Islet of Langerhans (tissue), 1 donor: Measurements from ENCODE around the gene OAT.
"Not testable (repeated sequence)": the region's sequence is repeated elsewhere in the genome, so short reads cannot be mapped to it uniquely, and the experiment has no call there.

Source experiments
- FAIRE-seq: peaks from one replicate; lab custom pipeline; 2011; peaks lifted over from hg19 to GRCh38; lab: Jason Lieb, UNC

The OAT gene

GRCh38 chr10:124447751-124448466, 29.2 kb upstream of the OAT start:
- no peak for FAIRE-seq

- no peak for FAIRE-seq
Observed at GRCh38 chr10:124446830-124447750, 28.4 kb upstream of the OAT start.

- FAIRE-seq = not testable (repeated sequence)
Observed at GRCh38 chr10:124441694-124442093, 23.0 kb upstream of the OAT start.

DNA sequence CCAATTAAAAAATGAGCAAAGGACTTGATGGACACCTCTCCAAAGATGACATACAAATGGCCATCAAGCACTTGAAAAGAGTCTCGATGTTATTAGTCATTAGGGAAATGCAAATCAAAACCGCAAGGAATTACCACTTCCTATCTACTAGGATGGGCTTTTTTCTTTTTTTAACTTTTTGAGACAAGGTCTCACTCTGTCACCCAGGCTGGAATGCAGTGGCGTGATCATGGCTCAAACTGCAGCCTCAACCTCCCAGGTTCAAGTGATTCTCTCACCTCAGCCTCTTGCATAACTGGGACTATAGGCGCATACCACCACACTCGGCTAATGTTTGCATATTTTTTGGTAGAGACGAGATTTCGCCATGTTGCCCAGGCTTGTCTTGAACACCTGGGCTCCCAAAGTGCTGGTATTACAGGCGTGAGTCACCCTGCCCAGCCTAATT, 17.5 kb upstream of the OAT start:
- FAIRE-seq = no peak

DNA sequence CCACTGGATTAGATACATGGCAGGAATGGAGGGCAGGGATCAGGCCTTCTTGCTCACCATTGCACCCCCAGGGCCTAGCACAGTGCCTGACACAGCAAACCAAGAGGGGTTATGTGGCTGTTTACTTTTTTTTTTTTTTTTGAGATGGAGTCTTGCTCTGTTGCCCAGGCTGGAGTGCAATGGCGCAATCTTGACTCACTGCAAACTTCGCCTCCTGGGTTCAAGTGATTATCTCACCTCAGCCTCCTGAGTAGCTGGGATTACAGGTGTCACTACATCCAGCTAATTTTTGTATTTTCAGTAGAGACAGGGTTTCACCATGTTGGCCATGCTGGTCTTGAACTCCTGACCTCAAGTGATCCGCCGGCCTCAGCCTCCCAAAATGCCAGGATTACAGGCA, 17.0 kb upstream of the OAT start:
- not testable (repeated sequence) for FAIRE-seq

DNA sequence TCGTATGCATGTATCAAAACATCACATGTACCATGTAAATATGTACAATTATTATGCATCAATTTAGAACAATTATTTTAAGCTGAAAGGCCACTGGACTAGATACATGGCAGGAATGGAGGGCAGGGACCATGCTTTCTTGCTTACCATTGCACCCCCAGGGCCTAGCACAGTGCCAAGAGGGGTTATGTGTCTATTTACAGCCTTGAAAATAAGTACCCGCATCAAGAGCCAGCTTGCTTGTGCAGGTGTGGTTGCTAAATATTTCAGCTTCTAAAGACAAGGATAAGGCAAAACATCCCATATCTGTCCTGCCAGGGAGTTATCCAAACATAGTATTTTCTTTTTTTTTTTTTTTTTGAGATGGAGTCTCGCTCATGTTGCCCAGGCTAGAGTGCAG, 14.7 kb upstream of the OAT start:
- no peak for FAIRE-seq

DNA sequence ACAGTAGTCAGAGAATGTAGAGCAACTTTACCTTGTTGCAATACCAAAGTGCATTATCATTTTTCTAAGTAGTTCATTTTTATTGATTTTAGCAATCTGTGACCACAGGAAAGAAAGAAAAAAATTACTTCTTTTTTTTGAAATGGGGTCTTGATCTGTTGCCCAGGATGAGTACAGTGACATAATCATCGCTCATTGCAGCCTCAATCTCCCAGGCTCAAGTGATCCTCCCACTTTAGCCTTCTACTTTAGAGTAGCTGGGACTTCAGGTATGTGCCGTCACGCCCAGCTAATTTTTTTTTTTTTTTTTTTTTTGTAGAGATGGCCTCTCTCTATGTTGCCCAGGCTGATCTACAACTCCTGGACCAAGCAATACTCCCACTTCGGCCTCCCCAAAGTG, 11.4 kb upstream of the OAT start:
- no peak for FAIRE-seq

DNA sequence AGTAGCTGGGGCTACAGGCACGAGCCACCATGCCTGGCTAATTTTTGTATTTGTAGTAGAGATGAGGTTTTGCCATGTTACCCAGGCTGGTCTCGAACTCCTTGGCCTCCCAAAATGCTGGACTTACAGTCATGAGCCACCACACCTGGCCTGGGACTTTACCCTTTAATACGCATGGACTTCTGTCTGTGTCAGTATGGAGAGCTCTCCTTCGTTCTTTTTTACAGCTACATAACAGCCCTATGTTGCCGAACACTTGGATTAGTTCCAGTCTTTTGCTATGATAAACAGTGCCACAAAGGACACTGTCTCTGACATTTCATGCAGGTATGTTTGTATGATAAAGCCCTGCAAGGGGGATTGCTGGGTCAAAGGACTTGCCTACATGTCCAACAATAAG, 10.9 kb upstream of the OAT start:
- no peak for FAIRE-seq

GRCh38 chr10:124428207-124428777, 9.6 kb upstream of the OAT start:
- FAIRE-seq = no peak

GRCh38 chr10:124425227-124425962, 6.7 kb upstream of the OAT start:
- FAIRE-seq = no peak

GRCh38 chr10:124423813-124424212, 5.1 kb upstream of the OAT start:
- no peak for FAIRE-seq

DNA sequence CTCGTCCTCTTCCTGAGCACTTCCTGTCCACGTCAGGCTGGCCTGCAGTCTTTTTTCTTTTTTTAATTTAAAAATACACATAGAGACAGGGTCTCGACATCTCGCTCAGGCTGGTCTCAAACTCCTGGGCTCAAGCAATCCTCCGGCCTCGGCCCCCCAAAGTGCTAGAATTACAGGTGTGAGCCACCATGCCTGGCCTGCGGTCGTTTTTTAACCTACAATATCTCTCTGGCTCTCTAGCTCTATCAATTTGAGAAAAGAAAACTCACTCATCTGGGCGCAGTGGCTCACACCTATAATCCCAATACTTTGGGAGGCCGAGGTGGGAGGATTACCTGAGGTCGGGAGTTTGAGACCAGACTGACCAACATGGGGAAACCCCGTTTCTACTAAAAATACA, 4.0 kb upstream of the OAT start:
- FAIRE-seq = no peak

GRCh38 chr10:124420254-124420653, 1.5 kb upstream of the OAT start:
- no peak for FAIRE-seq

GRCh38 chr10:124419635-124420034, 912 bp upstream of the OAT start:
- no peak for FAIRE-seq

DNA sequence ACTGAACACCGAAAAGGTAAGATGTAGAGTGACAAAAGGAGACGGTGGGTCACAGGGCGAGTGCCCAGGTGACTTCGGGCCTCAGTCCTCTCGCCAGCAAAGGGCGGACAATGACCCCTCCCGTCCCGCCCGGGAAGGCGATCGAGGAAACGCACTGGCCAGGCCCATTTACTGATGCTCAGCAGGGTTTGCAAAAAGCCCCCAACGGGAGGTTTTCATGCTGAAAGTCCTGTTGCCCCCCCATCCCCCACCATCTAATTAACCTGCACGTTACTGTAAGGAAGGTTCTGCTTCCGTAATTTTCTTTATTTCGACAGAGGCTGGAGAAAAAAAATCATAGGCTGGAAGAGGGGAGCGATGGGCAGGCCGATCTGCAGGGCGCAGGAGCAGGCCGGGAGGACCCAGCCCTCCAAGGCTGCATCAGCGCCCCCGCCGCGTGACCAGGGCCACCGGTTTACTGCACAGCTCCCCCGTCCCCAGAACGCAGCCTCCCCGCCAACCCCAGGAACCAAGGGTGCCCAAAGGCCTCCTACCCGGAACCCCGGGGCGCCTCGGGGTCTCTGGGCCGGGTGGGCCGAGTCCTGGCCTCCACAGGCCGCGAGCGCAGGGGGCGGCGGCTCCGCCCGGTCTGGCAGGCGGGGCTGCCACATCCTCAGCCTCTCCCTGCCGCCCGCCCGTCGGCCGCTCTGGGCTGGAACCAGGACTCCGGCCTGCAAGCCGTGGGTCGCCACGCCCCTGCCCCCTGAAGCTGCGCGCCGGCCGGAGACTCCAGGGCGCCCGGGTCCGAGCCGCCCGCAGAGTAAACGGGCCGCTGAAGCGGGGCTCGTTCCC, 613 bp downstream of the OAT start:
- no peak for FAIRE-seq

- FAIRE-seq = no peak
Observed at GRCh38 chr10:124416733-124417132, 2.0 kb downstream of the OAT start.

DNA sequence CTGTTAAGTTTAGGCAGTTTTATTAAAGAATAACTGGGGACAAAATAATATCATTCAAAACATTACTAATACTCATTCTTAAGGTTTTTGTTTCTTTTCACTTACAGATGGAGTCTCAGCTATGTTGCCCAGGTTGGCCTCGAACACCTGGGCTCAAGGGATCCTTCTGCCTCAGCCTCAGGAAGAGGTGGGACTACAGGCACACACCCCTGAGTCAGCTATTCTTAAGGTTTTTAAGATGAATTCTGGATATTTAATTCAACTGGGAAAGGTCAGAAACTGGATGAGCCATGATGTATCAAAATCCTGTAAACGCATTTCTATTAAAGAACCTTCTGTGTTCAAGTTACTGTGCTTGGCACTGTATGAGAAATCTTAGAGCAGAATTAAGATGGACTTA, 3.5 kb downstream of the OAT start:
- FAIRE-seq = no peak

DNA sequence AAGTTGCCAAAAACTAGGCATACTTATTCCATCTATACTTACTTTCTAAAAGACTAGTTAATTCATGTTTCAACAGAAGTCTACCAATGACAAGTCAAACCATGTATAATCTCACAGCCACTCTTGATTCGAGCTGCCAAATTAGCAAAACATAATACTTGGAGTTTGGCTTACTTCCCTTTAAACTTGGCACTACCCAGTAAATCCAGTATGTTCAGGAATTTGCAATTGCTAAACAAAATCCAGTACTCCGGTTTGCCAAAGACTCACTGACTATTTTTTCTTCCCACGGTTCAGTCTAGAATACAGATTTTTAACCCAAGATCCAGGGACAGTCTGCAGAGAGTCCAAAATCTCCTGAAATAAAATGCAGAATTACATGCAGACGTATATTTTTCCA, 4.6 kb downstream of the OAT start:
- FAIRE-seq = no peak

DNA sequence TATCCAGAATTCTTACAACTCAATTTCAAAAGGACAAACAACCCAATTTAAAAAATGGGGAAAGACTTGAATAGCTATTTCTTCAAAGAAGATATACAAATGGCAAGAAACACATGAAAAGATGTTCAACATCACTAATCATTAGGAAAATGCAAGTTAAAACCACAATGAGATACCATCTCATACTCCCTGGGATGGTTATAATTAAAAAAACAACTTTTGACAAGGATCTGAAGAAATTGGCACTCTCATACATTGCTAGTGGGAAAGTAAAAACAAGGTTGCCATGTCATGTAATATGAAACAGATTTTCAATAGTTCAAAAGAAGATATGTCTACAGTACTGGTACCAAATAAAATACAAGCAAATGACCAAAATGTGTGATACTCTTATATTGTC, 9.0 kb downstream of the OAT start:
- no peak for FAIRE-seq

- FAIRE-seq = no peak
Observed at GRCh38 chr10:124408357-124408756, 10.4 kb downstream of the OAT start.

DNA sequence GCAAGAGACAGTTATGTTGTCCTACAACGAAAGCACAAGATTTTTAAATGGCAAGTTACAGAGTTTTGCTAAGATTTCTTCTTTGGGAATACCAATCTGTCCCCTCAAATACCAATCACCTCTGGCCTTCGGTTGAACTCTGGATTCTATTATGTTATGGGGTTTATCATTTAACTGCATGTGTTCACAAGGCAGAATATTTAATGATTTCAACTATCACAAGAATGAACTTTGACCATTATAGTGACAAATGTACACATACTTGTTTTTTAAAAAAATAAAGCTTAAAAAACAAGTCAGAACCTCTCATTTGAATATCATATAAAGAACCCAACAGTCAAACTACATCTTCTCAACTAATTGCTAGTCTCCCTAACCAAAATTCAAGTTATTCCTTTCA, 11.3 kb downstream of the OAT start:
- FAIRE-seq = no peak

GRCh38 chr10:124403548-124403947, 15.2 kb downstream of the OAT start:
- FAIRE-seq = peak; percentile 72
